HG03045 (cell line): ENCODE measurements around the gene NEIL1.
A peak's percentile ranks its signal among the peaks of the same experiment; 100 is the strongest.
"Not testable (repeated sequence)": the region's sequence is repeated elsewhere in the genome, so short reads cannot be mapped to it uniquely, and the experiment has no call there.

Experiments used
- ATAC-seq: cut with Tn5 transposase; IDR thresholded peaks from one replicate; pipeline ENCODE4 v1.9.1; 2021; ENCODE audit warnings: mild to moderate bottlenecking, moderate library complexity; ENCODE audit not compliant: unreplicated experiment

NEIL1 gene, protein sequence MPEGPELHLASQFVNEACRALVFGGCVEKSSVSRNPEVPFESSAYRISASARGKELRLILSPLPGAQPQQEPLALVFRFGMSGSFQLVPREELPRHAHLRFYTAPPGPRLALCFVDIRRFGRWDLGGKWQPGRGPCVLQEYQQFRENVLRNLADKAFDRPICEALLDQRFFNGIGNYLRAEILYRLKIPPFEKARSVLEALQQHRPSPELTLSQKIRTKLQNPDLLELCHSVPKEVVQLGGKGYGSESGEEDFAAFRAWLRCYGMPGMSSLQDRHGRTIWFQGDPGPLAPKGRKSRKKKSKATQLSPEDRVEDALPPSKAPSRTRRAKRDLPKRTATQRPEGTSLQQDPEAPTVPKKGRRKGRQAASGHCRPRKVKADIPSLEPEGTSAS

DNA sequence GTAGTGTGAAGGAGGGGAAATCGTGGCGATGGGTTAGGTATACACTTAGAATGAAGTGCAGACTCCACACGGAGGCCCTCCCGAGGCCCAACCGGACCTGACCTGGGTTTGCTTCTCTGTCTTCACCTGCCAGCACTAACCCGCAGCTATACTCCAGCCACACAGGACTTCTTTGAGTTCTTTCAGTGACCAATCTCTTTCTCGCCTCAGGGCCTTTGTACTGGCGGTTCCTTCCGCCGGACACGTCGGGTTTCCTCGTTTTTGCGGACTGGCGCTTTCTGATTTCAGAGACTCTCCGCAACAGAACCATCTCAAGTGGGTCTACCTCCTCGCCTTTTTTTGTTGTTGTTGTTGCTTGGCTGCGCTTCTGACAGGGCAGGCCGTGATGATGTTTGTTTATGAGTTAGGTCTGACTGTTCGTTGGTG is at the start of gene NEIL1:
Gene NEIL1, plus strand, starts transcription at position 244 of the 426 bp plus-strand sequence. CDS start 1,867 bp downstream, outside the sequence.
- no peak for ATAC-seq

DNA sequence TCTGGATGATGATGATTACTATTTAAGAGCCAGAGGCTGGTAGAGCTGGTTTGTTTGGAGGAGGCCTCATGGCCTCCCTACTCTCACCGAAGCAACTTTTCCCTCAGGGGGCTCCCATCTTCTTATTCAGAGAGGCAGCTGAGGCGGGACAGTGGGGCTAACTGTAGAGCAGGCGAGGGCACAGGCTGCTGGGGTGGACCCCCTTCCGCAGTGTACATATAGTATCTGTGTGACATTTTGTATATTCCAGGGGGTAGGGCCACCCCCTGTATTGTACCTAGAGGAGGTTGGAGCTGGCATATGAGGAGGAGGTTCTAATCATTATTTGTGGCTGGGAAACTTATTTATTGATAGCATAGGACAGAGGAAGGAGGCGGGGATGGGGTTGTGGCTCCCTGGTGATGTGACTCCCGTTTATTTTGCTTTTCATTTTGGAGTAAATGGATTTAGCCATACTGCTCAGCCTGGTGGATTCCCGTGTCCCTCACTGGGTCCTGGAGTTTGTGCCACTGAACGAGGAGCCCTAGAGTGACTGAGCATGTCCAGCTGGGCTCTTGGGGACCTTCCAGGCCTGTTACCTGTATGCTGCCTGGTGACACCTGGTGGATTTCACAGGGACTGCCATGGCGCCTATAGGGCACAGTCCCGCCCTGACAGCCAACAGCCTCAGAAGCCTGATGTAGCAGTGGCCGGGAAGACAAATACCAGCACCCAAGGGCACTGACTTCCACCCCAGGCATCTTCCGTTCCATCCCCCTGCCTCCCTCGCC is 48.1 kb upstream of the NEIL1 start:
- peak; percentile 64 for ATAC-seq

DNA sequence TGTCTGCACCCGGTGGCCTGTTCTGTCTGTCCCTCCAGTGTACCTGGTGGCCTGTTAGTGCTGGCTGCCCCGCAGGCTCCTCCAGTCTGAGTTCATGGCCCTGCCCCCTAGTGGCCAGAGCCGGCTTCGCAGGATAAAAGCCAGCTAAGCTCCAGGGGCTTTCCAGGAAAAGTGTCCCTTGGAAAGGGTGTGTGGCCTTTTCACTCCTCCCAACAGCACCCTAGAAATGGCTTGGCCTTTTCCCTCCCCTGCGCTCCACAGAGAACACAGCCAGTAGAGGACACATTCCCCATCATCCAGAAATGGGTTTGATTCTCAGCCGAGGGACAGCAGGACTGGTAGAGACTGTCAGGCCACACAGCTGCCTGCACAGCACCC is 47.5 kb upstream of the NEIL1 start:
- ATAC-seq = peak; percentile 64

DNA sequence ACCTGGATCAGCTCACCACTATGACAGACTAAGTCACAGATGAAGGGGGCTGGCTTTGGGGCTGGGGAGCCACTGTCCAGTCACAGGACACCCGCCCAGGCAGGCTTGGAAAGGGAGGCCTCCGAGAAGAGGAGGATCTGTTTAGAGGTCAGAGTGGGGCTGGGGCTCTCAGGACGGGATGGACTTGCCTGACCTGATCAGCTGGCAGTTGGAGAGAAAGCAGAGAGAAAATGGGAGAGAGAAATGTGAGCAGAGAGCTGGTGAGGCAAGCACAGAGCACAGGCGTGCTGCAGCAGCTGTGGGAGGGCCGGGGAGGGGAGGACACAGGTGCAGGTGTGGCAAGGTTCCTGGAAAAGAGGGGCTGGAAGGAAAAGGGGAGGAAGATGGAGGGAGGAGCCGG is 46.8 kb upstream of the NEIL1 start:
- ATAC-seq = not testable (repeated sequence)

DNA sequence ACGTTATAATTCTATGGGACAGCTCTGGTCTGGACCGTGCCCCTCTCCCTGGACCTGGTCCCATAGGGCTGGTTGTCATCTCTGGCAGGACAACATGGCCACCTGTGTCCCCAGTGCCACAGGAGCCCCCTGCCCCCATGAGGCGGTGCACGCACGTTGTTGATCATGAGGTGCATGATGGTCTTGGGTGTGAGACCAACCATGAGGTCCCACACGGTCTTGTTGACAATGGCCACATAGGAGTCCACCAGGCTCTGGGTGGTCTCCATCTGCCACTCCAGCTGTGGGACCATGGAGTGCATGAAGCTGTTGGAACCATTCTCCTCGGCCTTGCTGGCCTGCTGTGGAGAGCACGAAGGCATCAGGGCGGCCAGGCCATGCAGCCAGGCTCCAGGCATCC is 44.5 kb upstream of the NEIL1 start:
- no peak for ATAC-seq

DNA sequence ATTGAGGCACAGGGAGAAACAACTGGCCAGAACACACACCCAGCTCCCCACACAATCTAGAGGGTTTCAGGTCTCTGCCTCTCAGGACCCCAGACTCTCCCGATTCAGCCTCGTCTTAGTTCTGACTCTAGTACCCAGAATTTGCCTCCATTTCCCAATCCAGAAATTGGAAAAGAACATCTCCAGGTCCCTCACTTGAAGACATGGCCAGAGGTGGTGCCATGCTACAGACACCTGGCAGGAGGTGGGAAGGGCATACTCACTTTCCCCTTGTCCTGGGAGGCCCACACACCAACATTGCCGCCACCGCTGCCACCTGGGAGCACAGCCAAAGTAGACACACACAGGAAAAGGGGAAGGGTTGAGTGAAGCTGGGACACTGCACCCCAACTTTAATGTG is 44.1 kb upstream of the NEIL1 start:
- not testable (repeated sequence) for ATAC-seq

DNA sequence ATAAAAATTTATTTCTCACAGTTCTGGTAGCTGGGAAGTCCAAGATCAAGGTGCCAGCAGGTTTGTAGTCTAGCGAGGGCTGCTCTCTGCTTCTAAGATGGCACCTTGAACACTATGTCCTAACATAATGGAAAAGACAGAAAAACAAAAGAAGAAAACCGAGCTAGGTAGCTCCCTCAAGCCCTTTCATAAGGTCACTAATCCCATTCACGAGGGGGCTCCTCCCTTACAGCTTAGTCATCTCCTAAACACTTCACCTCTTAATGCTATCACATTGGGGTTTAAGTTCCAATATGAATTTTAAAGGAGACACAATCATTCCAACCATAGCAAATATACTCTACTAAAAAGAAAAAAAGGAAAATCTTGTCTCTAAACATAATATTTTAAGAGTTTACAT is 40.7 kb upstream of the NEIL1 start:
- no peak for ATAC-seq

DNA sequence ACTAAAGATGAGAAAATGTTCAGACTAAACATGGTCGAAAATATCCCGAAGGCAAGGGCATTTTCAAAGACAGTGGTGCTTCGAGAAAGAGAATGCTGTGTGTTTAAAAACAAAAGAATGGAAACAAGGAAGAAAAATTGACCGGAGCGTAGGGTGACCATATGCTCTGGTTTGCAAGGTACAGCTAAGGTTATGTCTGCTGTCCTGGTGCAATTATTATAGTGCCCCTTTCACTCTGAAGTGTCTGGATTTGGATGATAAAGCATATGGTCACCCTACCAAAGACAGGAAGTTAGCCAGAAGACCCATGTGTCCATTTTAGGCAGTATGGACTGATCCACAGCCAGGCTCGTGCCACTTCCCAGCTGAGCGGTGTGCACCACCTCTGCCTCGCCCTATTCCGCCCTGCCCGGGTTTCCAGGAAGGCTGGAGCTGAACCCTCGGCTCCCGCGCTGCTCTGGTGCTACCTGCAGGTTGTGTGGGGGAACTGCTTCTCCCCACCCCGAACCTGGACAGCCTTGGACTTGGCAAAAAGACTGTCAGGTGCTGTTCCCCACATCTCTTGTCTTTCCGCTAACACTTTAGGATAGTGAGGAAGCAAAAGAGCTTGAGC is 39.0 kb upstream of the NEIL1 start:
- ATAC-seq = no peak

DNA sequence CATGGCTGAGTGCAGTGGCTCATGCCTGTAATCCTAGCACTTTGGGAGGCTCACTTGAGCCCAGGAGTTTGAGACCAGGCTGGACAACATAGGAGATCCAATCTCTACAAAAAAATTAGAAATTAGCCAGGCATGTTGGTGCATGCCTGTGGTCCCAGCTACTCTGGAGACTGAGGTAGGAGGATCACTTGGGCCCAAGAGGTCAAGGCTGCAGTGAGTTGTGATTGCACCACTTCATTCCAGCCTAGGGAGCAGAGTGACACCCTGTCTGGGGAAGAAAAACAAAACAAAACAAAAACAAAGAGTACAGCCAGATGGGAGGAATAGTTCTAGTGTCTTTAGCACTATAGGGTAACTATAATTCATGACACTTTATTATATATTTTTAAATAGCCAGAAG is 37.1 kb upstream of the NEIL1 start:
- no peak for ATAC-seq

DNA sequence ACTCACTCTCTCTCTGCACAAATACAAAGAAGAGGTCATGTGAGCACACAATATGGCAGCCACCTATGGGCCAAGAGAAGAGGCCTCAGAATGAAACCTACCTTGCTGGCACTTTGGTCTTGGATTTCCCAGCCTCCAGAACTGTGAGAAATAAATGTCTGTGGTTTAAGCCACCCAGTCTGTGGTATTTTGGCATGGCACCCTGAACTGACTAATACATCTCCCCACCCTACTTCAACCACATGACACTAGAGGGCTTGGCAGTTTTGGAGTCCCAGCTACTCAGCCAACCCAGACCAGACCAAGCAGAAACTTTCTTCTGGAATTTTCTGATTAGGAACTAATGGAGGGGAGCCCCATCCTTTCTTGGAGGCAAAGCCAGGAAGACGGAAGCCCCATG is 34.3 kb upstream of the NEIL1 start:
- ATAC-seq = not testable (repeated sequence)

DNA sequence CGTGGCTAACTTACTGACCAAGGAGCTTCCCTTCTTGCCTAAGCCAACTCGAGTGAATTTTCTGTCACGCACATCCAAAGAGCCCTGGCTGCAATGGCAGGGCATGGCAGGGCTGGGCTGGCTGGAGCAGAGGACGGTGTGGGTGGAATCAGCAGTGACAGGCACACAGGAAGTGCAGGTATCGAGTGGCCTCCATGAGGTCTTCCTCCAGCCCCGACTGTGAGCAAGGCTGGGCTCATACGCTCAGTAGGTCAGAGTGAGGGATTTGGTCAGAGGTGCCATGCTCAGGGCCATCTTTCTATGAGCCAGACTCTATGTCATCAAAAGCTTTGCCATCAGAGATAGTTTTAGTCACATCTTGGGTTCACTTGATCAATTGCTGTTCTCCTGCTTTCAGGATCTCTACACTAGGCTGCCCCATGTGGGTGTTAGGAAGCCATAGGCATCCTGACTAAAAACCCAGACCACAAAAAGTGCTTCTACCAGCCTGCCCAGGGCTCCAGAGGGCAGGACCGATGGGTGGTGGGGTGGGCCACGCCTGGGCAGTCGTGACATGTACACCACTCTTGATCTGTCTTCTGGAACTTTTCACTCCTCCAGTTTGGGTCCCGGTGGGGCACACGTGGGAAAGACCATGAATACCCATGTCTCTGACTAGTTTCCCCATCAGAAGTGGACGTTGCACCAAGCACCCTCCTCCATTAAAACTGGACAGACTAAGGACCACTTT is 33.6 kb upstream of the NEIL1 start:
- ATAC-seq = no peak

DNA sequence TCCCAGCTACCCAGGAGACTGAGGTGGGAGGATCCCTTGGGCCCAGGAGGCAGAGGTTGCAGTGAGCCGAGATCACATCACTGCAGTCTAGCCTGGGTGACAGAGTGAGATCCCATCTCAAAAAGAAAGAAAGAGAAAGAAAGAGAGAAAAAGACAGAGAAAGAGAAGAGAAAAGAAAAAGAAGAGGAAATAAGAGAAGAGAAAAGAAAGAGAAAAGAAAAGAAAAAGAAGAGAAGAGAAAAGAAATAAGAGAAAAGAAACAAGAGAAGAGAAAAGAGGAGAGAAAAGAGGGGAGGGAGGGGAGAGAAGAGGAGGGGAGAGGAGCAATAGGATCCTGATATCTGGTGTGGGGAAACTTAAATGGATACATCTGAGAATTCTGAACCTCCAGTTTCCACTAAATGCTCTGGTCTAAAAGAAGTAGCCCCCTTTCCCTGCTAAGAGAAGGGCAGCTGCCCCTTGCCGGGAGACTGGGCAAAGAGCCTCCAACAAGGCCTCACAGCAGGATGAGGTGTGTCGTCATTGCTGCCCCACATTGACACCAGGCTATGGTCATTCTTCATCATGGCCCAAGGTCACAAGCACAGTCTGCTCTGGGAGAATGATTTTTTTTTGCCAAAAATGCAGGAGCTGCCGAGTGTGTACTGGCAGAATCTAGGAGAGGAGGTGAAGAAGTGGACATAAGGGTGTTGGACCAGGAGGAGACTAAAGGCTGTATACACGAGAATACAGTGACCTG is 32.1 kb upstream of the NEIL1 start:
- no peak for ATAC-seq

DNA sequence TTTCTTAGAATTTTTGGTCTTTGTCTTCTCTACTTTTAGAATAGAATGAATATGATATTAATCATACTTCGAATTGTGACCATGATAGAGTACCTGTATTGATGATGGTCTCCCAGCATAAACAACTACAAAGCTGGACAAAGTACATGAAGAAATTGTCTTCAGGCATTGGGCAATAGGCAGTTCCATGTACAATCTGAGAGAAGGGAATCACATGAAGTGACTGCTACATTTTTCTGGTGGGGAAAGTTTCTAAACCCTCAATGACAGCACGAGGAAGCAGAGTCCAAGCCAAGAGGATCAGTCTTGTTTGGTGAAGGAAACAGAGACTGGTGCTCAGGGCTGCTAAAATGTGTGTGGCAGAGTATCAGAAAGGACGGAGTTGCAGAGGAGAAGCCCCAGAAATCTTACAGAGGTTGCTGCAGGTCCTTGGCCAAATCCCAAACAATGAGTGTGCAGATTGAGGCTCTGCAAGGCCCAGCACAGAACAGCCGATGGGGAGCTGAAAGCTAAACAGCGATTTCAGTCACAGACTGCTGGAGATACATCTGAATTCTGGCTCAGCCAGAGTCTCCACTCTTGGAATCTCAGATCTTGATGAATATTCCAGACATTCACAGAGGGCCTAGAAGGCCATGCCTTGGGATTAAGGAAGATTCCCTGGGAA is 27.5 kb upstream of the NEIL1 start:
- not testable (repeated sequence) for ATAC-seq

DNA sequence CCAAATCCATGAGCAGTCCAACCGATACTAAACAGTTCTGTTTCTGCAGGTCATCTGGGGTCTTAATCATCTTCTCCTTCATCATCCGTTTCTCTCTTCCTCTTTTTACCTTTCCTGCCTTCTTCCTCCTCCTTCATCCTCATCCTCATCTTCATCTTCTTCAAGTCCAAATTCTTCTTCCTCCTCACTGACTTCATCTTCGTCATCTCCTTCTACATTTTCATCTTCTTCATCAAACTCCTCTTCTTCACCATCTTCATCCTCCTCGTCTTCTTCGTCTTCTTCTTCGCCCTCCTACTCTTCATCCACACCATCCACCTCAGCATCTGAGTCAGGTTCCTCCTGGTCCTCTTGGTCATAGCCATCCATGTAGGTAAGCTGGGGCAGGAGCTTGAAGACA is 25.1 kb upstream of the NEIL1 start:
- no peak for ATAC-seq

DNA sequence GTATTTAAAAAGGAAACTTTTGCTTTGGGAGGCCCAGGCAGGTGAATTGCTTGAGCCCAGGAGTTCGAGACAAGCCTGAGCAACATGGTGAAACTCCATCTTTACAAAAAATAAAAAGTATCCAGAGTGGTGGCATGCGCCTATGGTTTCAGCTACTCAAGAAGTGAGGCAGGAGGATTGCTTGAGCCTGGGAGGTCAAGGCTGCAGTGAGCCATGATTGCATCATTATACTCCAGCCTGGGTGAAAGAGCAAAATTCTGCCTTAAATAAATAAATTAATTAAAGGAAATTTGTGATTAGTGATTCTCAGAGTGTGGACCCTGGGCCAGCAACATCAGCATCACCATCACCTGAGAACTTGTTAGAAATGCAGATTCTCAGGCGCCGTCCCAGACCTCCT is 20.9 kb upstream of the NEIL1 start:
- no peak for ATAC-seq

DNA sequence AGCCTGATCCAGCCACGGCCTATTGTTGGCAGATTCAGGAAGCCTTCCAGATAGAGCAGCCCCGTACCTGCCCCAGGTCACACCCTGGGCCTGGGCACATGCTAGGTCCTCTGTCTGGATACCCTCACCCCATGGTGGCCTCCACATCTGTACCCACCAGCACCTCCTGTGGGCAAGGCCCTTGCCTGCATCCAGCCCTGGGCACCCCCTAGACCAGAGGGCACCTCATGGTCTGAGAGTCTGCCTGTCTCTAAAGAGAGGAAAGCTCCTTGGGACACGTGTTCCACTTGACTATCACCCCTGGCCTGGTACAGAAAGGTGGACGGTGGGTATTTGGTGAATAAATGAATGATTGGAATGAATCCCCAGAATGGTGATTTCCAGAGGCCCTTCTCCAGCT is 19.8 kb upstream of the NEIL1 start:
- no peak for ATAC-seq

DNA sequence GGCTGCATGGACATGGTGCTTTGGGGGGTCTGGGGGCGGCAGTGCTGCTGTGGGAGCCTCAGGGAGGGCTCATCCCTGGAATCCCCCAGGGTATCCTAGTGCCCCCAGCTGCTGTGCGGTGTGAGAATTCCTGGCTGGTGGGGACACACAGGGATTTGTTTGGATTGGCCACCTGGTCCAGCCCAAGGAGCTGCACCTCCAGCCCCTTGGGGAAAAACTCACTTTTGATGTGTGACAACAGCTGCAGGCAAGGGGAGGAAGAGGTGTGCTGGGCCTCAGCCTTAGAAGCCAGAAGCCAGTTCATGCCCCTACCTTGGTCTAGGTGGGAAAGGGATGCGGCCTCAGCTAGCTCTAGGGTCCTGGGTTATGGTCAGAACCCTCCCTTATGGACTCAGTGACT is 19.3 kb upstream of the NEIL1 start:
- no peak for ATAC-seq

DNA sequence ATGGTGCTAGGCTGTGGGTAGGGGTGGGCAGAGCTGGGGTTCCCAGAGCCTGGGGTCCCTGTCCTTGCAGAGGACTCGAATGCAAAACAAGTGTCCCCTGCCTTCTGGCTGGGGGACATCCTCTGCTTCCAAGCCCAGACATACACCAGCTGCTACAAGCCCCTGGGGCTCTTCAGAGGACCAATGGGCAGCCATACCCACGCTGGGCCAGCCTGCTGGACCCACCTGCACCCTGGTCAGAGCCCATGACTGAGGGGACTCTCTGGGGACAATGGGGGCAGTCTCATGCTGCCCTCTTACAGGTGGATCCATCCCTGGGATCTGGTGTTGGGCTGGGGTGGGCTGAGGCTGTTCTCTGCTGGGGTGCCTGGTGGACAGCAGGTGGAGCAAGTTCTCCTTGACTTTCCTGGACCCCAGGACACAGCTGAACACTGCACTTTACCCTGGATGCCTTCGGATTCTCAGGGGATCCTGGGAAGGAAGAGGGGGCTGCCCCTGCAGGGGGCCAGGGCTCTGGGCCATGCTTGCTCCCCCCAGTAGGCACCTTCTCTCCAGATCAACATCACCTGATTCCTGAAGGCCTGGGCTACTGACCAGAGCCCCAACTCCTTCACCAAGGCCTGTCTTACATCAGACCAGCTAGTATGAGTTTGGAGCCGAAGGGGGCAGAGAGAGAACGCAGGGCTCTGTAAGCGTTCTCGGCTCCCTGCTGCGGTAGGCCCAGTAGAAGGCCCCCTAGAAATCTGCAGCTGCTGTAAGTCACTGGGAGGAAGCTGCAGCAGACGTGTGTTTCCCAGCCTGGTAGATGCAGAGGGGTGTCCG is 18.1 kb upstream of the NEIL1 start:
- ATAC-seq = no peak

DNA sequence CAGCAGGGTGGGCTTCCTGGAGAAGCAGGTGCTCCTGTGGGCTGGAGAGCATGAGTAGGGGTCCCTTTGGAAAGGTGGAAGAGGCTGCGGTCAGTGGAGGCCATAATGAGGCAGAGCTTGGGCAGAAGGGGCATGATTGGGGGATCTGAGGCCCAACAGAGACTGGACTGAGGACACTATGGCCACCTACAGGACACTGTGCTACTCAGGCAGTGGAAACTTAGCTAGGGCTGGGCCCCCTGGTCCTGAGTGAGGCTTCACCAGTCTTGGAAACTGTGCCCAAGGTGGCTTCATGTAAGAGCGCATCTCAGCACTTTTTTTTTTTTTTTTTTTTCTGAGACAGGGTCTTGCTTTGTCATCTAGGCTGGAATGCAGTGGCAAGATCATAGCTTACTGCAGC is 17.3 kb upstream of the NEIL1 start:
- no peak for ATAC-seq
